Measurements from ENCODE around the gene TMEM121B. TPM values are rescaled to one million over a fixed set of nuclear protein-coding genes. Genes with fewer than 3 reads are reported as not detected.

The TMEM121B gene
- total RNA-seq, 4 donors from 2014 or later = 0.26 to 0.49 (median 0.35) TPM; not detected in 1

DNA sequence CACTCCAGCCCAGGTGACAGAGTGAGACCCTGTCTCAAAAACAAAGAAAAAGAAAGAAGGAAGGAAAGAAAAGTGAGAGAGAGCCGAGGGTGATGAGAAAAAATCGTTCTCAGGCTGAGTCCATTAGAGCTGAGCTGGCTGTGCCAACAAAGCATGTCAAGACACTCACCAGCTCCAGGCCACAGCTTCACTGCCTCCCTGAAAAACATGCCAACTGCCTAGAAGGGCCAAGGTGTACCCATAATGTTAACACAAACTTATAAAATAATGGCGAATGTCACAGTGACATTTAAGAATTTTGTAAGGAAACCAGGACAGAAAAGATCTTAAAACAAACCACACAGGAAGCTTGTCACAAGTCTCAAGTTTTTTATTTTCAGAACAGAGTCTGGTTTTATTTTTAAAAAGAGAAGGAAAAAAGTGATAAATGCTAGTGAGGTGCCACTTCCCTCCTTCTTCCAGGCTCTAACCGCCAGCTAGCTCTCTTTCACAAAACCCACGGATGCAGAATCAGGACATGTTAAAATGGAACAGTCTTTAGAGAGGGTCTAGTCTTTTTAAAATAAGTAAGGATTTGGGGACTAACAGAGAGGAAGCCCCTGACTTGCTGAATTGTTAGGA, 5.1 kb downstream of the TMEM121B start:
- no peak for DNase-seq
- Histone ChIP-seq H3K27me3 (no peaks in the 10 kb centered on the region), H3K36me3 (no peaks in the 10 kb centered on the region), H3K4me3 (no peak overlapping the region), H3K4me1 (peaks cover 0 to 6% of the 10 kb centered on the region in 2 donors), H3K27ac (no peak overlapping the region), H3K9me3 (no peaks in the 10 kb centered on the region)
- TF ChIP-seq, protein P1, sequence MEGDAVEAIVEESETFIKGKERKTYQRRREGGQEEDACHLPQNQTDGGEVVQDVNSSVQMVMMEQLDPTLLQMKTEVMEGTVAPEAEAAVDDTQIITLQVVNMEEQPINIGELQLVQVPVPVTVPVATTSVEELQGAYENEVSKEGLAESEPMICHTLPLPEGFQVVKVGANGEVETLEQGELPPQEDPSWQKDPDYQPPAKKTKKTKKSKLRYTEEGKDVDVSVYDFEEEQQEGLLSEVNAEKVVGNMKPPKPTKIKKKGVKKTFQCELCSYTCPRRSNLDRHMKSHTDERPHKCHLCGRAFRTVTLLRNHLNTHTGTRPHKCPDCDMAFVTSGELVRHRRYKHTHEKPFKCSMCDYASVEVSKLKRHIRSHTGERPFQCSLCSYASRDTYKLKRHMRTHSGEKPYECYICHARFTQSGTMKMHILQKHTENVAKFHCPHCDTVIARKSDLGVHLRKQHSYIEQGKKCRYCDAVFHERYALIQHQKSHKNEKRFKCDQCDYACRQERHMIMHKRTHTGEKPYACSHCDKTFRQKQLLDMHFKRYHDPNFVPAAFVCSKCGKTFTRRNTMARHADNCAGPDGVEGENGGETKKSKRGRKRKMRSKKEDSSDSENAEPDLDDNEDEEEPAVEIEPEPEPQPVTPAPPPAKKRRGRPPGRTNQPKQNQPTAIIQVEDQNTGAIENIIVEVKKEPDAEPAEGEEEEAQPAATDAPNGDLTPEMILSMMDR (IDR thresholded peaks at IDR 0.05) = no peak
- no peak for TF ChIP-seq POLR2A (IDR thresholded peaks at IDR 0.05)
- intact Hi-C loops (cut with DNase I; ENCODE audit: low total_unique reads) = no loop called here

- Histone ChIP-seq H3K4me1 (no peaks in the 10 kb centered on the region), H3K36me3 (no peaks in the 10 kb centered on the region), H3K27me3 (no peaks in the 10 kb centered on the region), H3K4me3 (no peak overlapping the region), H3K27ac (no peak overlapping the region), H3K9me3 (no peaks in the 10 kb centered on the region)
- TF ChIP-seq POLR2A (IDR thresholded peaks at IDR 0.05) = no peak
- TF ChIP-seq, protein P1 (IDR thresholded peaks at IDR 0.05) = no peak
- intact Hi-C loops (cut with DNase I; ENCODE audit: low total_unique reads) = no loop called here
- no peak for DNase-seq
These were observed 5.9 kb downstream of the TMEM121B start for GRCh38 chr22:17115236-17115635.

GRCh38 chr22:17114898-17115235, 6.3 kb downstream of the TMEM121B start:
- intact Hi-C loops (cut with DNase I; ENCODE audit: low total_unique reads) = no loop called here
- TF ChIP-seq POLR2A (IDR thresholded peaks at IDR 0.05) = no peak
- TF ChIP-seq, protein P1 (IDR thresholded peaks at IDR 0.05) = no peak
- no peaks in the 10 kb centered on the region for H3K27me3 ChIP-seq
- DNase-seq = no peak
- no peaks in the 10 kb centered on the region for H3K36me3 ChIP-seq
- no peak overlapping the region for H3K27ac ChIP-seq
- no peaks in the 10 kb centered on the region for H3K4me1 ChIP-seq
- no peaks in the 10 kb centered on the region for H3K9me3 ChIP-seq
- H3K4me3 ChIP-seq = no peak overlapping the region

DNA sequence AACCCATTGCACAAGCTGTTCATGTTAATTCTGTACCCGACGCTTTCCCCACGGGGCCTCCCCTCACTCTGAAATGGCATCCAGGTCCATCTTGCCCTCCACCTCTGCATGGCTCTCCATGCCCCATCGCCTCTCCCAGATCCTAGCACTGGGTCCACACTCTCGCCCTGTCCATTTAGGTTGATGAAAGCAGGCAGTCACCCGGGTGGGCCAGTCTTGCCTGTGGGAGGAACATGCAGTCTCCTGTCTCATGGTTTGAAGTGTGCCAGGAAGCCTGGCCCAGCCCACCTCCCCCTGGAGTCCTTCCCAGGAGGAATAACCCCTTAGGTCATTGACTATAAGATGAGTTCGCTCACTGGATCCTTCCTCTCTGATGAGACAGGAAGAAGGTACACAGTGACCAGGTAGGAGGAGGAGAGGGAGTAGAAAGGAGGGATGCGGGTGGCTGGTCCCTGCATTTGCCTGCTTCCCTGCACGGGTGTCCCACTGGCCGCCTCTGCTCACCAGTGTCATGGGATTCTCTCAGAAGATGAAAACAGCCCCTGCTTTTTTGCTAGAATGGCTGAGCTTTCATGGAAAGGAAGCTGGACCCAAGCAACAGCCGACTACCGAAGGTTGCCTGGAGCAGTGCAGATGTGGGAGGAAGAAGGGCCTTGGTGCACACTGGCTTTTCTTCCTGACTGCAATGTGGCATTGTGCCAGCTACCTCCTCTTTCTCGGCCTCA, 6.8 kb downstream of the TMEM121B start:
- no peak for DNase-seq
- TF ChIP-seq, protein P1 (IDR thresholded peaks at IDR 0.05) = no peak
- no peak for TF ChIP-seq POLR2A (IDR thresholded peaks at IDR 0.05)
- no peaks in the 10 kb centered on the region for H3K27me3 ChIP-seq

DNA sequence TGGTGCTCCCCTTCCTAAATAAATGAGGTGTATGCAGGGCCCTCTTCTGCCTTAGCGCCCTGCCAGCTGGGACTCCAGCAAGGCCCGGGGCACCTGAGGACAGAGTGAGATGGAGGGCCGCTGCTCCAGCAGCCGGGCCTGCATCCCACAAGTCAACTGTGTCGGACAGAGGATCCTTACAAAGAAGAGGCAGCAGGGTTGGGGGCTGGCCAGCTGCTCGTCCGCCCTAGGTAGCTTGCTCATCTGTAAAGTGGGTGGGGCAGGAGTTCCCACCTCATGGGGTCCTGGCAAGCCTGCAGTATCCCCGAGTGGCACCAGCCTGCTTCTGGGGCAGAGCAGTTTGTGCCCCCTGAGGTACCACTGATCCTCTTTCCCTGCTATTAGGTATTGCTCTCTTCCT, 7.6 kb downstream of the TMEM121B start:
- DNase-seq = no peak
- intact Hi-C loops (cut with DNase I; ENCODE audit: low total_unique reads) = no loop called here
- TF ChIP-seq, protein P1 (IDR thresholded peaks at IDR 0.05) = no peak
- no peak for TF ChIP-seq POLR2A (IDR thresholded peaks at IDR 0.05)

More for the DNA sequence above, 6.8 kb downstream of the TMEM121B start:
- H3K4me1 ChIP-seq = no peaks in the 10 kb centered on the region
- H3K9me3 ChIP-seq = no peaks in the 10 kb centered on the region
- intact Hi-C loops (cut with DNase I; ENCODE audit: low total_unique reads) = no loop called here
- no peak overlapping the region for H3K27ac ChIP-seq
- H3K4me3 ChIP-seq = no peak overlapping the region
- no peaks in the 10 kb centered on the region for H3K36me3 ChIP-seq

More for the DNA sequence above, 7.6 kb downstream of the TMEM121B start:
- Histone ChIP-seq H3K4me3 (no peak overlapping the region), H3K27me3 (no peaks in the 10 kb centered on the region), H3K4me1 (no peaks in the 10 kb centered on the region), H3K9me3 (no peaks in the 10 kb centered on the region), H3K36me3 (no peaks in the 10 kb centered on the region), H3K27ac (no peak overlapping the region)

Data from uterus (tissue), 4 donors.